Activated T-cell treated with anti-CD3 and anti-CD28 coated beads, Interleukin-2, amount 50 U/mL, for 24 hours (primary cell): ENCODE measurements around the gene IL17A.
A peak's percentile ranks its signal among the peaks of the same experiment; 100 is the strongest.
"Not testable (repeated sequence)": the region's sequence is repeated elsewhere in the genome, so short reads cannot be mapped to it uniquely, and the experiment has no call there.

Experiments
- DNase-seq: peaks from one replicate; pipeline ENCODE4 v3.0.0-alpha.2; 2020
- H3K27ac Mint-ChIP-seq: 2 replicates; pipeline ENCODE4 v1.8.0; 2020; ENCODE audit warnings: mild to moderate bottlenecking, mixed read lengths
- H3K27me3 Mint-ChIP-seq: 2 replicates; pipeline ENCODE4 v1.8.0; 2020; ENCODE audit warnings: mixed read lengths
- H3K36me3 Mint-ChIP-seq: 2 replicates; pipeline ENCODE4 v1.8.0; 2020; ENCODE audit warnings: low read depth, mixed read lengths
- H3K4me1 Mint-ChIP-seq: 2 replicates; pipeline ENCODE4 v1.8.0; 2020; ENCODE audit warnings: low read depth, mixed read lengths
- H3K4me3 Mint-ChIP-seq: 2 replicates; pipeline ENCODE4 v1.8.0; 2020; ENCODE audit warnings: mild to moderate bottlenecking, moderate library complexity, mixed read lengths
- H3K9me3 Mint-ChIP-seq: 2 replicates; pipeline ENCODE4 v1.8.0; 2020; ENCODE audit warnings: mixed read lengths

The IL17A gene

DNA sequence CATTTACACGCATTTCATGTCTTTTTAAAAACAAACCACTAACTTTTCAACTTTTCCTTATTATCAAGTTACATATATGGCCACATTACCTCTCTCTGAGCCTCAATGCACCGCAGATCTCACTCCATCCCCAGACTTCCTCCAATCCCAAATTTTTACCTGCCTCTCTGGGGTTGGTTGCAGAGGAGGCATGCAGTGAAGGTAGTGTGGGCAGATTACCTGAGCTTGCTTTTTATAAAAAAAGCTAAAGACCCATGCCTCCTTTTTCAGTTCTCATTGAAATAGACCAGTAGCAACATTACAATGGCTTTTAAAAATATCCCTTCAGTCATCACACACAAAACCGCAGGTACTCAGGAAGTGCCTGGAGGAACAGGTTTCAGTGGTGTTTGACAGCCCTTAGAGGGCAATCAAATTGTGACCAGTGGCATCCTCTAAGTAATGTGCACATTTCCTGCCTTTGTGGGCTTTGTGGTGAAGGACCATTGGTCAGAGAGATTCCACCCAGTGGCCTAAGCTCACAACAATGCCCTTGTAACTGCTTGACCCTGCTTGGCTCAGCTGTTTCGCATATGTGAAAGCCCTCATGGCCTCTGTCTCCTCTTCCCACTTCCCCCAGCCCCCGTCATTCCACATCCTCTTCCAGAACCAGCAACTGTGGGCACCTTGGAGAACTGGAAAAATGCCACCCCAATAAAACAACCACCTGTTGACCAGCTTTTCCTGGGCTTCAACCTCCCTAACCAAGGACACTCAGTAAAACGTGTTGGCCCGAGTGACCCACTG, 30.2 kb upstream of the IL17A start:
- Mint-ChIP-seq H3K4me1 (peaks cover 54% of the 10 kb centered on the region), H3K27me3 (peaks cover 34% of the 10 kb centered on the region), H3K27ac (peak overlapping the region; percentile 99), H3K36me3 (peaks cover 4% of the 10 kb centered on the region), H3K9me3 (peaks cover 7% of the 10 kb centered on the region), H3K4me3 (no peak overlapping the region)
- no peak for DNase-seq

DNA sequence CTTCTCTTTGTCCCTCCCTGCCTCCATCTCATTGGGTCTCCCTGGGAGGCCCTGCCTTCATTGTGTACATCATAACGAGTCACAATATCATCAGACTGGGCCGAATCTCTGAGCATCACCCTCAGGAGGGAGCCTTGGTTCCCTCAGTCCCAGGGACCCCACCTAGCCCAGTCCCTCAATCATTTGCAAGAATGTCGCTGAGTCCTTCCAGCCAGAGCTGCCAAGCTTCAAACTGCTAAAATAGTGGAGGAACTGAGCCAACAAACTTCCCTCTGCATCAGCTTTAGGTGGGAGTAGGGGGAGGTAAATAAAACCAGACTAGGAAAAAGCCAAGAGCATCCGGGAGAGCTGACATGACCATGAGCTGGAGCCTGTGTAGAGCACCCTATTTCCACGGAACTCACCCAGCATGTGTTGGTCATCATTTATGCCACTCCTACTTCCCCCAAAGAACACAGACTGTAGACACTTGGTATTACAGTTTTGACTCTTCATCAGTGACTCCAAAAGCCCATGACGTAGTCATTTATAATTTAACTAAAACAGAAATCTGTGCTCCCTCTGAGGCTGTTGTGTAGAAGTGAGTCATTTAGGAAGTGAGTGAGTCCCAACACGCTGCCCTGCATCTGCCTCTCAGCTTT, 28.8 kb upstream of the IL17A start:
- H3K36me3 Mint-ChIP-seq, result peaks cover 11% of the 10 kb centered on the region
- H3K9me3 Mint-ChIP-seq, result peaks cover 15% of the 10 kb centered on the region
- H3K27me3 Mint-ChIP-seq, result peaks cover 24% of the 10 kb centered on the region
- peak overlapping the region; percentile 99 for H3K27ac Mint-ChIP-seq
- peak overlapping the region; percentile 54 for H3K4me3 Mint-ChIP-seq
- H3K4me1 Mint-ChIP-seq, result peaks cover 68% of the 10 kb centered on the region
- DNase-seq, result peak; percentile 57

DNA sequence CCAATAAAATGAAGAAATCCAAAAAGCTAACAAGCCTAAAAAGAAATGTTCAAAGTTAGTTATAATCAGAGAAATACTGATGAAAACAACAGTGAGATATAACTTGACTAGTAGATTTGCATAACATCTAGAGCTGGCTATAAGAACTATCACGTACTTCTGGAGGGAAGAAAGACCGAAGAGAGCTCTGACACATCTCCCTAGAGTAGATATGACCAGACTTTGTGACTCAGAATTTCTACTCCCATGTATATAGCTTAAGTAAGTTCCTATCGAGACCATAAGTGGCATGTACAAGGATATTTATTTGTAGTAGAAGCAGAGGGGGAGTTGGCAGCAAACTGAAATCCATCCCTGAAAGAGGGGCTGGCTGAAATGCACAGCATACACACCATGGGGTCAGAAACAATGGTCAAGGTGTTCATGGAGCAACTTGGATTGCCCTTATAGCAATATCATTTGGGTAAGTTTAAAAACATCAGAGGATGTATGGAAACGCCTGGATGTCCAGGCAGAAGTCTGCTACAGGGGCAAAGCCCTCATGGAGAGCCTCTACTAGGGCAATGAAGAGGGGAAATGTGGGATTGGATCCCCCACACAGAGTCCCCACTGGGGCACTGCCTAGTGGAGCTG, 25.6 kb upstream of the IL17A start:
- H3K27ac Mint-ChIP-seq, result peak overlapping the region; percentile 98
- peaks cover 81% of the 10 kb centered on the region for H3K4me1 Mint-ChIP-seq
- H3K9me3 Mint-ChIP-seq, result peaks cover 15% of the 10 kb centered on the region
- peaks cover 11% of the 10 kb centered on the region for H3K36me3 Mint-ChIP-seq
- H3K27me3 Mint-ChIP-seq, result peaks cover 22% of the 10 kb centered on the region
- peak overlapping the region; percentile 42 for H3K4me3 Mint-ChIP-seq
- peak; percentile 51 for DNase-seq

DNA sequence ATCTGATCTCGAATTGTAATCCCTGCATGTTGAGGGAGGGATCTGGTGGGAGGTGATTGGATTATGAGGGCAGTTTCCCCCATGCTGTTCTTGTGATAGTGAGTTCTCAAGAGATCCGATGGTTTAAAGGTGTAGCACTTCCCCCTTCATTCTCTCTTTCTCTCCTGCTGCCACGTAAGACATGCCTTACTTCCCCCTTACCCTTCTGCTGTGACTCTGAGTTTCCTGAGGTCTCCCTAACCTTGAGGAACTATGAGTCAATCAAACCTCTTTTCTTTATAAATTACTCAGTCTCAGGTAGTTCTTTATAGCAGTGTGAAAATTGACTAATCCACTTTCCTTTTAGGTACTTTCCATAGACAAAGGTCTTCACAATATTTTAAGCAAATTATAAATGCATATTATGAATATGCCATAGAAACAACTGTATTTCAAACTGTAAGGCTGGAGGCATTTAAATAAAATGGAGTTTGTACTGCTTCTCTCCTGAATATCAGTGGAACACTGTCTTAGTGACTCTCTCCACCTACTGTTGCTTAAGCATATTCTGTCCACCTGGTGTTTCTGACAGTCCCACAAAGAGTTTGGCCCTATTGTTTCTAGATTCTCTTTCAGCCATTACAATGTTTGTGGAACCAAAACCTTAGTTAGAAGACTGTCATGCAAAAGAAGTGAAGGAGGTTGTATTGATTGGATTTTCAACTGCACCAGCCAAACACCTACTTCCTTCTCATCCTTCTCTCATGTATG, 24.3 kb upstream of the IL17A start:
- Mint-ChIP-seq H3K4me3 (peak overlapping the region; percentile 36), H3K9me3 (peaks cover 15% of the 10 kb centered on the region), H3K27me3 (peaks cover 23% of the 10 kb centered on the region), H3K36me3 (peaks cover 11% of the 10 kb centered on the region), H3K27ac (peak overlapping the region; percentile 98), H3K4me1 (peaks cover 68% of the 10 kb centered on the region)
- no peak for DNase-seq

DNA sequence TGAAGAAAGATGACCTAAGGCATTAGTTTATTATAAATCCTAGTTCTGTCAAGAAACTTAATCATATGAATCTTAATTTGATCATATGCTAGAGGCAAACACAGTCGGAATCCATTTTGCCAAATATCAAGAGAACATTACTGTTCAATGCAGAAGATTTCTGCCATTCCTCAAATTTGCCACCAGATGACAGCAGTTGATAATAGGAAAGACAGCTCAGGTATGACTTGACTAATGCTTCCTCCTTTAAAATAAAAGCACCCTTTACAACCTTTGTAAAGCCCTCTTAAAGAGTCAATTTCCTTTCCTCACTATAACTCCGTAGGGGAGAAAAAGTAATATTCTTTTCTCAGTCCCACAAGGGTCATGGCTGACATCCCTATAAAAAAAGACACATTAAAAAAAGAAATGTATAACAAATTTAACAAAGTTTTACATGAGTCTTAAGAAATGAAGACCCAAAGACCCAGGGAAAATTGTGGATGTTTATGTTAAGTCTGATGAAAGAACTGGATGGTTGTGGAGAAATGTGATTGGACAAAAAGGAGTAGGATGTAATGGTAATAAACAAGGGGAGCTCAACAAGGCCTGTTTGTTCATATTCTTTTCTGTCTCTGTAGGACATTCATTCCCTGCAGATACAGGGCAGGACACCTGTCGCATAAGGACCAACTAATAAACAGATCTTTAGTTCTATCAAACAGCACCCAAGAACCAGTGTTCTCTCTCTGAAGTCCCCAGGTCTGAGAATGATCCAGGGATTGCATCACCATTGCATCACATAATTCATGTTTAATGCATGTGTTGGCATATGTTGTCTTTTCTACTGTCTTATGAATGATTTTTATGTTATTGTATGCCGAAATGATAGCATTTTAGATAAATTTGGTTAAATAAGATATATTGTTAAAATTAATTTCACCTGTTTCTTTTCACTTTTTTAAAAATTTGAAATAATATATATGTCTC, 23.0 kb upstream of the IL17A start:
- DNase-seq, result no peak
- Mint-ChIP-seq H3K4me1 (peaks cover 55% of the 10 kb centered on the region), H3K9me3 (peaks cover 15% of the 10 kb centered on the region), H3K36me3 (peaks cover 11% of the 10 kb centered on the region), H3K27me3 (peaks cover 37% of the 10 kb centered on the region), H3K4me3 (no peak overlapping the region), H3K27ac (peak overlapping the region; percentile 98)

DNA sequence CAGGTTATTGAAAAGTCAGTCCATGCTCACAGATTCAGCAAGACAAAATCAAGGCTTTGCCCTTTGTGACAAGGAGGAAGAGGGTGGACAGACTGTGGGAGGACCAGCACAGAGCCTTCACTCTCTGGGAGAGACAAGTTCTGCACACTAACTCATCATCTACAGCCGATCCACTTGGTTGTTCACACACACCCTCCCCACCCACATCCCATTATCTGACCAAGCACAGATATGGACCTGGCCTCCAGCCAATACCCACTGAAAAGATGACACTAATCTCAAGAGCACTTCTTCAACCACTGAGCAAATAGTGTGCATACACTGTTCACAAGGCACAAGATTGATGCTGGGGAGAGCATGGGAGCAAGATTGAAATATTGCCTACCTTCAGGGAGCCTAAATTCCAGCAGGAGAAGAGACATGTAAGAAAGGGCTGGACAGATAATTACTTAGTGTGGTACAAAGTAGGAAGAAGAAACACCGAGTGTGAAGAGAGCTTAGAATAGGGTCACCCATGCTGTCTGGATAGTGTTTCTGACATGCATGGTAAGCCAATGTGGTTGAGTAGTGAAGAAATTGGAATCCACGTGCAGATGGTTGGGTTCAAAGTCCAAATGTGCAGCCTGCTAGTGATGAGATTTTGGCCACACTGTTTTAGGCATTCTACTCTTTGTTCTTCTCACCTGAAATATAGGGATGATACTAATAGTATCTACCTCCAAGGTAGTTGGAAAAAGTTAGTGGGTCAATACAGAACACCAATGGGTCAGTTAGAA, 21.7 kb upstream of the IL17A start:
- Mint-ChIP-seq H3K36me3 (peaks cover 11% of the 10 kb centered on the region), H3K4me1 (peaks cover 45% of the 10 kb centered on the region), H3K27me3 (peaks cover 50% of the 10 kb centered on the region), H3K27ac (no peak overlapping the region), H3K9me3 (peaks cover 19% of the 10 kb centered on the region), H3K4me3 (no peak overlapping the region)
- no peak for DNase-seq

DNA sequence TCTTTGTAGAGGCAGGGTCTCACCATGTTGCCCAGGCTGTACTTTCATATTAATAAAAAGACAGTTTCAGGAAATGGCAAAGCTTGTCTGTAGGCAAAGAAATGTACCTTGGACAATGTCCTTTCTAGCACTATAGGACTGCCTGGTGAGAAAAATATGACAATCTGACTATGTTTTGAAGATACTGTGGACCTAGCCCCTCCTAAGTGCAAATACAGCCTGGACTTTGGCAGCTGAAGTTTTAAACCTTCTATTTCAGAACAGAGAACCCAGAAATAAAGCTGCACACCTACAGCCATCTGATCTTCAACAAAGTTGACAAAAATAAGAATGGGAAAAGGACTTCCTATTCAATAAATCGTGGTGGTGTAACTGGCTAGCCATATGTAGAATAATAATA, 18.9 kb upstream of the IL17A start:
- Mint-ChIP-seq H3K36me3 (no peaks in the 10 kb centered on the region), H3K27me3 (peaks cover 66% of the 10 kb centered on the region), H3K9me3 (peaks cover 4% of the 10 kb centered on the region), H3K4me3 (no peak overlapping the region), H3K4me1 (peaks cover 24% of the 10 kb centered on the region), H3K27ac (no peak overlapping the region)
- no peak for DNase-seq

DNA sequence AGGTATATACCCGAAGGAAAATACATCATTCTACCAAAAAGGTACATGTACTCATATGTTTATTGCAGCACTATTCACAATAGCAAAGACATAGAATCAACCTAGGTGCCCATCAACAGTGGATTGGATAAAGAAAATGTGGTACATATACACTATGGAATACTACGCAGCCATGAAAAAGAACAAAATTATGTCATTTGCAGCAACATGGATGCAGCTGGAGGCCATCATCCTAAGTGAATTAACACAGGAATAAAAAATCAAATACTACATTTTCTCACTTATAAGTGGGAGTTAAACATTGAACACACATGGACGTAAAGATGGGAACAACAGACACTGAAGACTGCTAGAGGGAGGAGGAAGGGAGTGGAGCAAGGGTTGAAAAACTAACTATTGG, 17.8 kb upstream of the IL17A start:
- Mint-ChIP-seq H3K27me3 (peaks cover 68% of the 10 kb centered on the region), H3K4me1 (peaks cover 13% of the 10 kb centered on the region)
- H3K4me3 Mint-ChIP-seq, DNase-seq, H3K27ac Mint-ChIP-seq, H3K9me3 Mint-ChIP-seq, H3K36me3 Mint-ChIP-seq: not testable (repeated sequence)

DNA sequence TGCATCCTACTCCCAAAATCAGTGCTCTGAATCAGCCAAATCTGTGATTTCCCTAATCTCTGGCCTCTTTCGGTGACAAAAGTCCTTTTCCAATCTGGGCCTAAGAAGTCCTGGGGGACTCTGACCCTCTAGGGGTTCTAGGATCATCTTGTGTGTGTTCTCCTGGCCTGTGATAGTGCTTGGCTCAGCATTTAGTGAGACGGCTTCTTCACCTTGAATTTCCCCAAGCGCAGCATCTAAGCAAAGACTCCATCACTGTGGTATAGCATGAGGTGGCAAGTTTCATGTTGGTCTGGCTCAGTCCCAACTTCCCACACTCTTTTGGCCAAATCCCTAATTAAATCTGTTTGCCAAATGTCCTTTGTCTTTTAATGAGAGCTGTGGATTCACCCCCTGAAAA, 12.1 kb upstream of the IL17A start:
- DNase-seq, result no peak
- Mint-ChIP-seq H3K36me3 (no peaks in the 10 kb centered on the region), H3K27me3 (peaks cover 36% of the 10 kb centered on the region), H3K9me3 (no peaks in the 10 kb centered on the region), H3K27ac (no peak overlapping the region), H3K4me1 (peaks cover 10% of the 10 kb centered on the region), H3K4me3 (no peak overlapping the region)

DNA sequence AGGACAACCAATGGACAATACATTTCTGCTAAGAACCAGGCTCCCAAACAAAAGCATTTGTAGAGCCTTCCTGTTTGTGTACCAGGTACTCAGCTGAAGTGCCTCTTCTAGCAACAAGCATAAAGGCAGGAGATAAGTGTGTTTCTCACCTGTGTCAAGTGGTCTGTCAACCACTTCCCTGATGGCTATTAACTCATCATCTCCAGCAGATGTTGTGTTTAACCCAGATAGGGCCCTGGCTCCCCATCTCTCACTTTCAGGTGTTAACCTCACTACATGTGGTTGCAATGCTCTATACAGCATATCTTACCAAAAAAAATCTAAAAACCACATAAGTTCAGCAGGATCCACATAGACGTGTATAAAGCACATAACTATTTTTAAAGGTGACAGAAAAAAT, 9.6 kb upstream of the IL17A start:
- H3K9me3 Mint-ChIP-seq, result no peaks in the 10 kb centered on the region
- DNase-seq, result no peak

DNA sequence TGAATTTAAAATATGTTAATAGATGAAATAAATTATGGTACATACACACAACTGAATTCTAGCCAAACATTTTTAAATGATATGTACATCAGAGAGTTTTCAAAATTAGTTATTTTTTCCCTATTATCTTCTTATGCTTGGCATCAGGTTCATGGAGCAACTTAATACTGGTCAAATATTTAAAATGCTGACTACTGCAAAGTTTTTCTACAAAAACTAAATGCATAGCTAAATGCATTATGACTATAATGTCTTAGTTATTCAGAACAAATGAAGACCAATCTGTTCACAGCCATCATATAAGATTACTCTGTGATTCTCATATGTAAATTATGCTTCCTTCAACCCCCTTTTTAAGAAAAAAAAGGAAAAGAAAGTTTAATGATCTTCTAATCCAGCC, 8.2 kb upstream of the IL17A start:
- Mint-ChIP-seq H3K27me3 (peaks cover 40% of the 10 kb centered on the region), H3K36me3 (no peaks in the 10 kb centered on the region), H3K4me3 (no peak overlapping the region), H3K4me1 (peaks cover 21% of the 10 kb centered on the region), H3K9me3 (no peaks in the 10 kb centered on the region), H3K27ac (no peak overlapping the region)
- DNase-seq, result no peak

More for the DNA sequence above, 9.6 kb upstream of the IL17A start:
- no peaks in the 10 kb centered on the region for H3K36me3 Mint-ChIP-seq
- no peak overlapping the region for H3K4me3 Mint-ChIP-seq
- H3K27ac Mint-ChIP-seq, result no peak overlapping the region
- H3K4me1 Mint-ChIP-seq, result peaks cover 23% of the 10 kb centered on the region
- H3K27me3 Mint-ChIP-seq, result peaks cover 32% of the 10 kb centered on the region

DNA sequence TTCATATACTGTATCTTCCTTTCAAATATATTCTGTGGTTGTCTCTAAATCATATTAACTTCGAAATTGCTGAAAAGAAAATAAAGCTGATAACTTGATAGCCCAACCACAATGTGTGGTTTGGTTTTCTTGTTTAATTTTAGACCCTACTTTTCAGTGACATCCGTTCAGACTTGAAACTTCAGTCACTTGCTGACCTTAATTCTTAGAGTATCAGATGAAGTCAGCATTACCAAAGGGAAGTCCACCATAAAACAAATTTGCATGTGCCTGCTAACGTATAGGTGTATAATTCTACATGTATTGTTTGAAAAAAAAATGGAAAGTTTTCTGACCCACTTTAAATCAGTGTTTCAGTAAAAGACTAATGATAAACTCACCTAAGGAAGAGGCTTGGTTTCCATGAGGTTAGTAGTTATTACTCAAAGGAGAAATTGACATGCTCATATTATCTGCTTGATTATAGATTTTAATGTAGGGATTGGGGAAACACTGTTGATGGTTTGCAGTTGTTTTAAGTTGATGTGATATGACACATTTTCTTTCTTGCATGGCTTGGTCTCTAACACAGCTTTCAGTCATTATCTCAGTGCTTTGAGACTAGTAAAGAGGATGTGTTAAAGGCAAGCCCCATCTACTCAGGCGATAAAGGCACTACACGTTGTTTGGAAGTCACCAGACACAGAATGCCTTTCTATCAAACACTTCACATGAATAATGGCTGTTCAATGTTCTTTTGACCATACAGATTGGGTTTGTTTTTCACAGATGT, 5.2 kb upstream of the IL17A start:
- Mint-ChIP-seq H3K36me3 (no peaks in the 10 kb centered on the region), H3K27ac (no peak overlapping the region), H3K9me3 (no peaks in the 10 kb centered on the region), H3K4me1 (peaks cover 21% of the 10 kb centered on the region), H3K4me3 (no peak overlapping the region), H3K27me3 (peaks cover 59% of the 10 kb centered on the region)
- DNase-seq, result no peak
